GM12878 (cell line): ENCODE results near the gene ASXL2. TPM values are rescaled to one million over a fixed set of nuclear protein-coding genes. Genes with fewer than 3 reads are reported as not detected.

Experiments
- ATAC-seq: fragments of 200-7000 bp; cut with Tn5 transposase; 3 replicates; pipeline ENCODE4 v1.9.1; 2020; ENCODE audit warnings: mild to moderate bottlenecking, moderate library complexity
- BruUV-seq: library from RNA; stranded (reverse); fragments of 400-500 nt; replicated peaks from 2 replicates; lab custom pipeline; 2021; lab: Mats Ljungman, UMichigan
- CTCF ChIA-PET: fragments of 300-600 bp; sonication (Branson Sonifier 250); formaldehyde crosslinking; extraction: SDS; loops from one replicate; lab custom pipeline; 2021; ENCODE audit warnings: inconsistent platforms; lab: Yijun Ruan, JAX
- POLR2A ChIA-PET: fragments of 350-600 bp; formaldehyde crosslinking; extraction: SDS; loops from one replicate; lab custom pipeline; 2021; ENCODE audit warnings: inconsistent platforms; lab: Charles Lee
- RAD21 ChIA-PET: fragments of 300-600 bp; sonication (Branson Sonifier 250); formaldehyde crosslinking; loops from one replicate; lab custom pipeline; 2023; ENCODE audit warnings: antibody characterized with exemption; ENCODE audit not compliant: unreplicated experiment; lab: Charles Lee
- SMC1A ChIA-PET: fragments of 300-600 bp; sonication (Branson Sonifier 250); formaldehyde crosslinking; loops from one replicate; lab custom pipeline; 2023; ENCODE audit not compliant: unreplicated experiment, uncharacterized antibody; lab: Charles Lee
- DNase-seq: peaks from one replicate; pipeline ENCODE4 v3.0.0-alpha.2; 2011; ENCODE audit warnings: low read depth, low spot score
- FAIRE-seq: peaks from 3 replicates; lab custom pipeline; 2011; peaks lifted over from hg19 to GRCh38; lab: Jason Lieb, UNC
- H2AFZ ChIP-seq: 2 replicates; pipeline ENCODE4 v1.6.0; 2011; ENCODE audit warnings: low read depth, low read length, control low read depth; ENCODE audit not compliant: control insufficient read depth
- H3K27ac ChIP-seq: 2 replicates; pipeline ENCODE4 v1.5.1; 2011; ENCODE audit warnings: control low read depth; ENCODE audit not compliant: control insufficient read depth, insufficient read depth
- H3K27me3 ChIP-seq, 2 experiments: replicated peaks in 1 of 2; 2 replicates each; pipeline versions ENCODE4 v1.6.0 to v1.6.1; 2011; ENCODE audit warnings: low read length in 1 of 2; ENCODE audit not compliant: control insufficient read depth in 2 of 2, insufficient read depth in 2 of 2
- H3K36me3 ChIP-seq, 2 experiments: 2 replicates each; pipeline ENCODE4 v1.5.1; 2011; ENCODE audit warnings: low read length in 1 of 2; ENCODE audit not compliant: control insufficient read depth in 2 of 2, insufficient read depth in 2 of 2
- H3K4me1 ChIP-seq: 2 replicates; pipeline ENCODE4 v1.6.1; 2011; ENCODE audit warnings: mild to moderate bottlenecking, low read length, moderate library complexity, mixed read lengths; ENCODE audit not compliant: control insufficient read depth, insufficient read depth
- H3K4me2 ChIP-seq: 2 replicates; pipeline ENCODE4 v1.6.0; 2011; ENCODE audit warnings: control low read depth; ENCODE audit not compliant: control insufficient read depth, insufficient read depth
- H3K4me3 ChIP-seq: fragments of 200-600 bp; sonication (generic); 2 replicates; pipeline ENCODE4 v1.5.1; 2016
- H3K79me2 ChIP-seq: 2 replicates; pipeline ENCODE4 v1.6.0; 2011; ENCODE audit warnings: low read length; ENCODE audit not compliant: control insufficient read depth, insufficient read depth
- H3K9ac ChIP-seq: 2 replicates; pipeline ENCODE4 v1.8.0; 2011; ENCODE audit warnings: low read length, control low read depth, mixed read lengths; ENCODE audit not compliant: control insufficient read depth, insufficient read depth
- H3K9me3 ChIP-seq: replicated peaks from 3 replicates; pipeline ENCODE4 v1.5.1; 2011; ENCODE audit warnings: mild to moderate bottlenecking, low read length; ENCODE audit not compliant: control insufficient read depth, insufficient read depth
- H4K20me1 ChIP-seq: 2 replicates; pipeline ENCODE4 v1.6.0; 2011; ENCODE audit not compliant: control insufficient read depth, insufficient read depth
- CBFB ChIP-seq: IDR thresholded peaks from 2 replicates; pipeline ENCODE4 v1.6.1; 2016; ENCODE audit warnings: antibody characterized with exemption, low read depth
- PKNOX1 ChIP-seq: fragments of 450-650 bp; IDR thresholded peaks from 2 replicates; pipeline ENCODE4 v1.6.1; 2016; ENCODE audit warnings: mild to moderate bottlenecking
- POU2F2 ChIP-seq: IDR thresholded peaks from 3 replicates; pipeline ENCODE4 v1.6.1; 2011; ENCODE audit warnings: low read depth, mild to moderate bottlenecking, low read length, borderline replicate concordance
- TCF12 ChIP-seq: IDR thresholded peaks from 2 replicates; pipeline ENCODE4 v1.6.1; 2011; ENCODE audit warnings: low read depth, mild to moderate bottlenecking, low read length
- ZBTB40 ChIP-seq: fragments of 450-650 bp; IDR thresholded peaks from 2 replicates; pipeline ENCODE4 v1.6.1; 2016; ENCODE audit warnings: mild to moderate bottlenecking, moderate library complexity, borderline replicate concordance
- WGBS: methylation state at CpG from one replicate; pipeline ENCODE4 v1.1.6; 2016; ENCODE audit warnings: low lambda C conversion rate; ENCODE audit not compliant: insufficient replicate concordance, insufficient coverage; ENCODE audit errors: missing lambda C conversion rate; 5-methylcytosine and 5-hydroxymethylcytosine counted together
- in situ Hi-C: fragments of 300-500 bp; cut with MboI; formaldehyde crosslinking; loops from 9 replicates; pipeline ENCODE4 v1.14.3; 2018; ENCODE audit warnings: mixed read lengths
- intact Hi-C: fragments of 100-400 bp; cut with micrococcal nuclease; formaldehyde crosslinking; loops from one replicate; pipeline ENCODE4 v1.14.2; 2022; ENCODE audit not compliant: unreplicated experiment
- polyA plus RNA-seq, 11 experiments: library from polyadenylated mRNA; depleted of rRNA in 4 of 11; unstranded in 6 of 11; stranded (reverse) in 5 of 11; fragments of >200 nt; fragmentation: Nextera tagmentation in 4 of 11; fragmentation: Illumina TruSeq in 1 of 11; extraction: Ambion mirVana in 4 of 11; extraction: Trizol in 1 of 11; gene quantifications; 1 replicate in 1 of 11; 2 replicates in 10 of 11; pipeline versions ENCODE4 v1.2.1 to v1.2.3, GENCODE V29; 2011 to 2016; ENCODE audit warnings: inconsistent platforms in 2 of 11, missing spikeins in 2 of 11, low read depth in 1 of 11
- total RNA-seq, 4 experiments: library from RNA; depleted of rRNA in 3 of 4; stranded (reverse); fragments of >200 nt in 3 of 4; fragmentation: Illumina TruSeq in 1 of 4; extraction: Trizol in 1 of 4; gene quantifications; 2 replicates each; pipeline versions ENCODE4 v1.2.1 to v1.2.3, GENCODE V29; 2013 to 2021

The ASXL2 gene
- total and polyA plus RNA-seq, 10 of the 15 experiments (the other 5 are each of a cell fraction or from before 2014, with no cell fraction given), result 1.3 to 17.7 (median 5.5) TPM

- TF ChIP-seq POU2F2, result no peak
- no peak for TF ChIP-seq CBFB
- no peak for TF ChIP-seq ZBTB40
These were observed 45.4 kb downstream of the ASXL2 start (continued) for GRCh38 chr2:25832897-25833296.

GRCh38 chr2:25831746-25832449 lies 46.4 kb downstream of the ASXL2 start:
- no peak overlapping the region for H3K9ac ChIP-seq
- H3K4me2 ChIP-seq, result no peak overlapping the region
- in situ Hi-C loops (no loop called here), intact Hi-C loops (no loop called here)
- no peaks in the 10 kb centered on the region for H3K79me2 ChIP-seq
- no peaks in the 10 kb centered on the region for H3K4me1 ChIP-seq
- POLR2A ChIA-PET, result interaction anchor here (0.6 to 1.6 kb wide), 3 partner anchors 10 to 1109 kb away, joined by 5 to 6 read pairs (median 5); no protein-coding TSS in a partner anchor
- H3K9me3 ChIP-seq, result peaks cover 2% of the 10 kb centered on the region; the same call in 2 of the 3 replicates
- RAD21 ChIA-PET, result no interaction called here
- 67% methylated on average over 3 of the region's 3 CpGs for WGBS
- no peak for TF ChIP-seq CBFB
- TF ChIP-seq TCF12, result no peak
- TF ChIP-seq PKNOX1, result no peak
- no peak overlapping the region for H3K4me3 ChIP-seq
- no peak overlapping the region for H3K27ac ChIP-seq
- ATAC-seq (peak; percentile 46; the same call in 2 of the 3 replicates), DNase-seq (no peak), FAIRE-seq (no peak)
- peaks cover 0 to 4% of the 10 kb centered on the region in 2 experiments; a peak in 2 of 4 replicates for H3K36me3 ChIP-seq
- SMC1A ChIA-PET, result interaction anchor here (2.1 kb wide), 1 partner anchor 28 kb away, joined by 5 read pairs; no protein-coding TSS in a partner anchor
- no peaks in the 10 kb centered on the region for H3K27me3 ChIP-seq
- no peaks in the 10 kb centered on the region for H4K20me1 ChIP-seq
- CTCF ChIA-PET, result interaction anchor here (0.6 to 2.7 kb wide), 4 partner anchors 14 to 554 kb away, joined by 3 to 14 read pairs (median 3); no protein-coding TSS in a partner anchor
- BruUV-seq, result no TSS peak
- H2AFZ ChIP-seq, result no peak overlapping the region
